ENCODE data around the gene PDS5B. TPM values are rescaled to one million over a fixed set of nuclear protein-coding genes. Genes with fewer than 3 reads are reported as not detected.

Gene PDS5B
- total and polyA plus RNA-seq, 2 experiments from 2014 or later, result 43.9 to 46.5 TPM

- Histone ChIP-seq H3K4me3 (no peak overlapping the region), H3K36me3 (ENCODE audit: insufficient read depth) (no peaks in the 10 kb centered on the region; the same call in 1 of the 2 replicates), H3K4me2 (no peak overlapping the region), H3F3A (replicated peaks; ENCODE audit: low read depth) (no peaks in the 10 kb centered on the region), H2AFZ (no peak overlapping the region), H3K4me1 (ENCODE audit: insufficient read depth) (no peaks in the 10 kb centered on the region), H3K27me3 (ENCODE audit: insufficient read depth) (no peaks in the 10 kb centered on the region), H3K27ac (ENCODE audit: low read depth) (no peak overlapping the region), H3K9me2 (ENCODE audit: insufficient read depth) (no peaks in the 10 kb centered on the region), H4K20me1 (replicated peaks; ENCODE audit: insufficient read depth) (no peaks in the 10 kb centered on the region), H3K79me2 (replicated peaks; ENCODE audit: insufficient read depth) (no peaks in the 10 kb centered on the region)
- H3K36me3 Mint-ChIP-seq (ENCODE audit: low read depth), result peaks cover 7% of the 10 kb centered on the region; the same call in 2 of the 3 replicates
- H3K27me3 Mint-ChIP-seq (ENCODE audit: insufficient read depth, low read depth, poor library complexity), result no peaks in the 10 kb centered on the region
- TF ChIP-seq POLR2AphosphoS5 (IDR thresholded peaks at IDR 0.05; ENCODE audit: low read depth) (no peak), STAT1 (IDR thresholded peaks at IDR 0.05; ENCODE audit: unreplicated experiment) (no peak), EZH2phosphoT487 (IDR thresholded peaks at IDR 0.05; ENCODE audit: unreplicated experiment) (no peak), REST (IDR thresholded peaks at IDR 0.05; ENCODE audit: unreplicated experiment) (no peak), EZH2 (IDR thresholded peaks at IDR 0.05; ENCODE audit: low read depth, unreplicated experiment) (no peak), ZNF114 (CRISPR knock-in tag; IDR thresholded peaks at IDR 0.05) (no peak), JUNB (IDR thresholded peaks at IDR 0.05; ENCODE audit: unreplicated experiment) (no peak), ZNF331 (CRISPR knock-in tag; IDR thresholded peaks at IDR 0.05; ENCODE audit: low read depth) (no peak), CREB1 (CRISPR knock-in tag; IDR thresholded peaks at IDR 0.05; ENCODE audit: low read depth) (no peak), ETS1 (IDR thresholded peaks at IDR 0.05) (no peak), NANOG (IDR thresholded peaks at IDR 0.05; ENCODE audit: borderline replicate concordance) (no peak)
- TF ChIP-seq, protein P1, sequence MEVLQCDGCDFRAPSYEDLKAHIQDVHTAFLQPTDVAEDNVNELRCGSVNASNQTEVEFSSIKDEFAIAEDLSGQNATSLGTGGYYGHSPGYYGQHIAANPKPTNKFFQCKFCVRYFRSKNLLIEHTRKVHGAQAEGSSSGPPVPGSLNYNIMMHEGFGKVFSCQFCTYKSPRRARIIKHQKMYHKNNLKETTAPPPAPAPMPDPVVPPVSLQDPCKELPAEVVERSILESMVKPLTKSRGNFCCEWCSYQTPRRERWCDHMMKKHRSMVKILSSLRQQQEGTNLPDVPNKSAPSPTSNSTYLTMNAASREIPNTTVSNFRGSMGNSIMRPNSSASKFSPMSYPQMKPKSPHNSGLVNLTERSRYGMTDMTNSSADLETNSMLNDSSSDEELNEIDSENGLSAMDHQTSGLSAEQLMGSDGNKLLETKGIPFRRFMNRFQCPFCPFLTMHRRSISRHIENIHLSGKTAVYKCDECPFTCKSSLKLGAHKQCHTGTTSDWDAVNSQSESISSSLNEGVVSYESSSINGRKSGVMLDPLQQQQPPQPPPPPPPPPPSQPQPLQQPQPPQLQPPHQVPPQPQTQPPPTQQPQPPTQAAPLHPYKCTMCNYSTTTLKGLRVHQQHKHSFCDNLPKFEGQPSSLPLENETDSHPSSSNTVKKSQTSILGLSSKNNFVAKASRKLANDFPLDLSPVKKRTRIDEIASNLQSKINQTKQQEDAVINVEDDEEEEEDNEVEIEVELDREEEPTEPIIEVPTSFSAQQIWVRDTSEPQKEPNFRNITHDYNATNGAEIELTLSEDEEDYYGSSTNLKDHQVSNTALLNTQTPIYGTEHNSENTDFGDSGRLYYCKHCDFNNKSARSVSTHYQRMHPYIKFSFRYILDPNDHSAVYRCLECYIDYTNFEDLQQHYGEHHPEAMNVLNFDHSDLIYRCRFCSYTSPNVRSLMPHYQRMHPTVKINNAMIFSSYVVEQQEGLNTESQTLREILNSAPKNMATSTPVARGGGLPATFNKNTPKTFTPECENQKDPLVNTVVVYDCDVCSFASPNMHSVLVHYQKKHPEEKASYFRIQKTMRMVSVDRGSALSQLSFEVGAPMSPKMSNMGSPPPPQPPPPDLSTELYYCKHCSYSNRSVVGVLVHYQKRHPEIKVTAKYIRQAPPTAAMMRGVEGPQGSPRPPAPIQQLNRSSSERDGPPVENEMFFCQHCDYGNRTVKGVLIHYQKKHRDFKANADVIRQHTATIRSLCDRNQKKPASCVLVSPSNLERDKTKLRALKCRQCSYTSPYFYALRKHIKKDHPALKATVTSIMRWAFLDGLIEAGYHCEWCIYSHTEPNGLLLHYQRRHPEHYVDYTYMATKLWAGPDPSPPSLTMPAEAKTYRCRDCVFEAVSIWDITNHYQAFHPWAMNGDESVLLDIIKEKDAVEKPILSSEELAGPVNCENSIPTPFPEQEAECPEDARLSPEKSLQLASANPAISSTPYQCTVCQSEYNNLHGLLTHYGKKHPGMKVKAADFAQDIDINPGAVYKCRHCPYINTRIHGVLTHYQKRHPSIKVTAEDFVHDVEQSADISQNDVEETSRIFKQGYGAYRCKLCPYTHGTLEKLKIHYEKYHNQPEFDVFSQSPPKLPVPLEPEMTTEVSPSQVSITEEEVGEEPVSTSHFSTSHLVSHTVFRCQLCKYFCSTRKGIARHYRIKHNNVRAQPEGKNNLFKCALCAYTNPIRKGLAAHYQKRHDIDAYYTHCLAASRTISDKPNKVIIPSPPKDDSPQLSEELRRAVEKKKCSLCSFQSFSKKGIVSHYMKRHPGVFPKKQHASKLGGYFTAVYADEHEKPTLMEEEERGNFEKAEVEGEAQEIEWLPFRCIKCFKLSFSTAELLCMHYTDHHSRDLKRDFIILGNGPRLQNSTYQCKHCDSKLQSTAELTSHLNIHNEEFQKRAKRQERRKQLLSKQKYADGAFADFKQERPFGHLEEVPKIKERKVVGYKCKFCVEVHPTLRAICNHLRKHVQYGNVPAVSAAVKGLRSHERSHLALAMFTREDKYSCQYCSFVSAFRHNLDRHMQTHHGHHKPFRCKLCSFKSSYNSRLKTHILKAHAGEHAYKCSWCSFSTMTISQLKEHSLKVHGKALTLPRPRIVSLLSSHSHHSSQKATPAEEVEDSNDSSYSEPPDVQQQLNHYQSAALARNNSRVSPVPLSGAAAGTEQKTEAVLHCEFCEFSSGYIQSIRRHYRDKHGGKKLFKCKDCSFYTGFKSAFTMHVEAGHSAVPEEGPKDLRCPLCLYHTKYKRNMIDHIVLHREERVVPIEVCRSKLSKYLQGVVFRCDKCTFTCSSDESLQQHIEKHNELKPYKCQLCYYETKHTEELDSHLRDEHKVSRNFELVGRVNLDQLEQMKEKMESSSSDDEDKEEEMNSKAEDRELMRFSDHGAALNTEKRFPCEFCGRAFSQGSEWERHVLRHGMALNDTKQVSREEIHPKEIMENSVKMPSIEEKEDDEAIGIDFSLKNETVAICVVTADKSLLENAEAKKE (CRISPR knock-in tag; IDR thresholded peaks at IDR 0.05), result no peak
- TF ChIP-seq, protein P2, sequence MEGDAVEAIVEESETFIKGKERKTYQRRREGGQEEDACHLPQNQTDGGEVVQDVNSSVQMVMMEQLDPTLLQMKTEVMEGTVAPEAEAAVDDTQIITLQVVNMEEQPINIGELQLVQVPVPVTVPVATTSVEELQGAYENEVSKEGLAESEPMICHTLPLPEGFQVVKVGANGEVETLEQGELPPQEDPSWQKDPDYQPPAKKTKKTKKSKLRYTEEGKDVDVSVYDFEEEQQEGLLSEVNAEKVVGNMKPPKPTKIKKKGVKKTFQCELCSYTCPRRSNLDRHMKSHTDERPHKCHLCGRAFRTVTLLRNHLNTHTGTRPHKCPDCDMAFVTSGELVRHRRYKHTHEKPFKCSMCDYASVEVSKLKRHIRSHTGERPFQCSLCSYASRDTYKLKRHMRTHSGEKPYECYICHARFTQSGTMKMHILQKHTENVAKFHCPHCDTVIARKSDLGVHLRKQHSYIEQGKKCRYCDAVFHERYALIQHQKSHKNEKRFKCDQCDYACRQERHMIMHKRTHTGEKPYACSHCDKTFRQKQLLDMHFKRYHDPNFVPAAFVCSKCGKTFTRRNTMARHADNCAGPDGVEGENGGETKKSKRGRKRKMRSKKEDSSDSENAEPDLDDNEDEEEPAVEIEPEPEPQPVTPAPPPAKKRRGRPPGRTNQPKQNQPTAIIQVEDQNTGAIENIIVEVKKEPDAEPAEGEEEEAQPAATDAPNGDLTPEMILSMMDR (conservative IDR thresholded peaks at IDR 0.05; ENCODE audit: low read depth in 2 of 2), result no peak
- no peak overlapping the region for H3K4me3 Mint-ChIP-seq
- no peak overlapping the region for H3K27ac Mint-ChIP-seq
- H3K4me1 Mint-ChIP-seq, result no peaks in the 10 kb centered on the region
- ATAC-seq (no peak), DNase-seq (ENCODE audit: low spot score) (no peak)
- H3K9me3 Mint-ChIP-seq, result no peaks in the 10 kb centered on the region
Measured at GRCh38 chr13:32751340-32751739, 165.1 kb downstream of the PDS5B start.

All from GM23338 (cell line).